HepG2 (cell line): Measurements from ENCODE around the gene MAN2A2. TPM values are rescaled to one million over a fixed set of nuclear protein-coding genes. Genes with fewer than 3 reads are reported as not detected.

Experiments
- BCL6 ChIP-seq: IDR thresholded peaks from 2 replicates; pipeline ENCODE4 v1.6.1; 2016; ENCODE audit warnings: missing genetic modification reagents, missing compliant biosample characterization
- CEBPB ChIP-seq: IDR thresholded peaks from 2 replicates; pipeline ENCODE4 v1.6.1; 2011; ENCODE audit warnings: low read depth, low read length, improper control_type of control experiment, borderline replicate concordance
- GMEB1 ChIP-seq: sonication (generic); formaldehyde crosslinking; IDR thresholded peaks from 2 replicates; pipeline ENCODE4 v1.5.1; 2020; ENCODE audit warnings: missing genetic modification reagents, mild to moderate bottlenecking, borderline replicate concordance
- HNRNPL ChIP-seq: fragments of 200-400 bp; formaldehyde crosslinking; IDR thresholded peaks from 2 replicates; pipeline ENCODE4 v1.6.1; 2017; ENCODE audit warnings: mild to moderate bottlenecking, low read depth, low read length
- JUN ChIP-seq: sonication (generic); formaldehyde crosslinking; IDR thresholded peaks from 2 replicates; pipeline ENCODE4 v1.4.0; 2020; ENCODE audit warnings: mild to moderate bottlenecking, missing genetic modification reagents
- MLX ChIP-seq: IDR thresholded peaks from 2 replicates; pipeline ENCODE4 v1.6.1; 2016
- NCOA2 ChIP-seq: sonication (generic); formaldehyde crosslinking; IDR thresholded peaks from 2 replicates; pipeline ENCODE4 v1.8.0; 2022; ENCODE audit warnings: inconsistent platforms
- NKX3-1 ChIP-seq: sonication (generic); formaldehyde crosslinking; IDR thresholded peaks from 2 replicates; pipeline ENCODE4 v1.5.0; 2020; ENCODE audit warnings: missing genetic modification reagents
- PHF21A ChIP-seq: sonication (generic); formaldehyde crosslinking; IDR thresholded peaks from 2 replicates; pipeline ENCODE4 v1.5.0; 2020; ENCODE audit warnings: mild to moderate bottlenecking, missing genetic modification reagents
- POLR2AphosphoS5 ChIP-seq: IDR thresholded peaks from 2 replicates; pipeline ENCODE4 v1.6.1; 2012; ENCODE audit warnings: low read depth, low read length
- SCMH1 ChIP-seq: sonication (generic); formaldehyde crosslinking; IDR thresholded peaks from 2 replicates; pipeline ENCODE4 v1.9.0; 2021; ENCODE audit warnings: missing genetic modification reagents, mild to moderate bottlenecking, borderline replicate concordance
- TERF1 ChIP-seq: sonication (generic); formaldehyde crosslinking; IDR thresholded peaks from 2 replicates; pipeline ENCODE4 v1.8.0; 2022; ENCODE audit warnings: mild to moderate bottlenecking, missing genetic modification reagents, moderate library complexity
- ZBTB10 ChIP-seq: sonication (generic); formaldehyde crosslinking; IDR thresholded peaks from 2 replicates; pipeline ENCODE4 v1.4.0; 2020; ENCODE audit warnings: missing genetic modification reagents, borderline replicate concordance
- ZBTB39 ChIP-seq: sonication (generic); formaldehyde crosslinking; IDR thresholded peaks from 2 replicates; pipeline ENCODE4 v1.5.0; 2020; ENCODE audit warnings: missing genetic modification reagents
- ZNF235 ChIP-seq: sonication (generic); formaldehyde crosslinking; IDR thresholded peaks from 2 replicates; pipeline ENCODE4 v1.8.1; 2023; ENCODE audit warnings: mild to moderate bottlenecking, missing genetic modification reagents, borderline replicate concordance
- ZNF264 ChIP-seq: sonication (generic); formaldehyde crosslinking; IDR thresholded peaks from 2 replicates; pipeline ENCODE4 v1.4.0; 2020; ENCODE audit warnings: missing genetic modification reagents
- ZNF354B ChIP-seq: sonication (generic); formaldehyde crosslinking; IDR thresholded peaks from 2 replicates; pipeline ENCODE4 v1.8.0; 2022; ENCODE audit warnings: mild to moderate bottlenecking, missing genetic modification reagents
- ZNF382 ChIP-seq: sonication (generic); formaldehyde crosslinking; IDR thresholded peaks from 2 replicates; pipeline ENCODE4 v1.5.0; 2020; ENCODE audit warnings: missing genetic modification reagents, mild to moderate bottlenecking, borderline replicate concordance
- ZNF761 ChIP-seq: sonication (generic); formaldehyde crosslinking; conservative IDR thresholded peaks from 2 replicates; pipeline ENCODE4 v1.4.0; 2020; ENCODE audit warnings: mild to moderate bottlenecking, missing genetic modification reagents
- ZNF766 ChIP-seq: sonication (generic); formaldehyde crosslinking; IDR thresholded peaks from 2 replicates; pipeline ENCODE4 v1.5.0; 2020; ENCODE audit warnings: missing genetic modification reagents, borderline replicate concordance
- ZSCAN29 ChIP-seq: sonication (generic); formaldehyde crosslinking; conservative IDR thresholded peaks from 2 replicates; pipeline ENCODE4 v1.4.0; 2020; ENCODE audit warnings: mild to moderate bottlenecking, missing genetic modification reagents
- polyA plus RNA-seq, 8 experiments: library from polyadenylated mRNA; depleted of rRNA in 3 of 8; stranded (reverse) in 7 of 8; unstranded in 1 of 8; fragments of >200 nt; fragmentation: Illumina TruSeq in 4 of 8; extraction: Trizol in 4 of 8; gene quantifications; 2 replicates each; pipeline versions ENCODE4 v1.2.1 to v1.2.3, GENCODE V29; 2011 to 2016; ENCODE audit warnings: low read depth in 4 of 8, missing spikeins in 1 of 8, mixed read lengths in 1 of 8; ENCODE audit not compliant: insufficient read depth in 1 of 8
- total RNA-seq, 5 experiments: library from RNA; depleted of rRNA; stranded (reverse); fragments of >200 nt; fragmentation: Illumina TruSeq; extraction: Trizol; gene quantifications; 2 replicates each; pipeline ENCODE4 v1.2.3, GENCODE V29; 2016; ENCODE audit warnings: low read depth in 1 of 5

MAN2A2 gene
- total and polyA plus RNA-seq, 2 of the 13 experiments (the other 11 are each of a cell fraction or from before 2014, with no cell fraction given) = 17.5 to 51.5 TPM

GRCh38 chr15:90954712-90955623 lies 51.9 kb downstream of the MAN2A2 start, which contains the start of gene RCCD1 (continued):
- peak; percentile 74; the same call in 1 of the 2 replicates for TF ChIP-seq ZNF354B (CRISPR knock-in tag)
- peak; percentile 15; the same call in 1 of the 2 replicates for TF ChIP-seq BCL6 (CRISPR knock-in tag)
- TF ChIP-seq NCOA2 (CRISPR knock-in tag) = peak; percentile 12; the same call in 1 of the 2 replicates
- TF ChIP-seq NKX3-1 (CRISPR knock-in tag) = 0 out of 2 replicates have a peak, but pooled peaks have one; percentile 39
- TF ChIP-seq MLX = peak; percentile 99
- no peak for TF ChIP-seq ZNF761 (CRISPR knock-in tag)
- TF ChIP-seq HNRNPL = no peak
- TF ChIP-seq PHF21A (CRISPR knock-in tag) = peak; percentile 74
- no peak for TF ChIP-seq ZNF382 (CRISPR knock-in tag)
- peak; percentile 84 for TF ChIP-seq POLR2AphosphoS5
- no peak for TF ChIP-seq CEBPB
- peak; percentile 84; the same call in 1 of the 2 replicates for TF ChIP-seq ZNF766 (CRISPR knock-in tag)
- 0 out of 2 replicates have a peak, but pooled peaks have one; percentile 66 for TF ChIP-seq ZBTB10 (CRISPR knock-in tag)
- TF ChIP-seq ZBTB39 (CRISPR knock-in tag) = no peak
- no peak for TF ChIP-seq SCMH1 (CRISPR knock-in tag)
- peak; percentile 74; the same call in 1 of the 2 replicates for TF ChIP-seq GMEB1 (CRISPR knock-in tag)
- TF ChIP-seq JUN (CRISPR knock-in tag) = no peak
- TF ChIP-seq ZNF235 (CRISPR knock-in tag) = no peak
- peak; percentile 68 for TF ChIP-seq ZNF264
- TF ChIP-seq TERF1 = 0 out of 2 replicates have a peak, but pooled peaks have one; percentile 48
- no peak for TF ChIP-seq ZSCAN29 (CRISPR knock-in tag)
